GM12892 (cell line): ENCODE results near the gene UNC5A.

Experiments
- POLR2A ChIP-seq: IDR thresholded peaks from 2 replicates; pipeline ENCODE4 v1.6.1; 2011; ENCODE audit warnings: low read depth, low read length, control low read depth
- POLR2AphosphoS5 ChIP-seq: IDR thresholded peaks from 2 replicates; pipeline ENCODE4 v1.6.1; 2011; ENCODE audit warnings: low read depth, low read length, control low read depth

- TF ChIP-seq POLR2A (no peak), POLR2AphosphoS5 (no peak)
Measured at GRCh38 chr5:176918613-176919012, 108.3 kb downstream of the UNC5A start.
